GM18517 (cell line): ENCODE measurements around the gene ZNF215.
"Not testable (repeated sequence)": the region's sequence is repeated elsewhere in the genome, so short reads cannot be mapped to it uniquely, and the experiment has no call there.

Source experiments
- ATAC-seq: cut with Tn5 transposase; IDR thresholded peaks from one replicate; pipeline ENCODE4 v1.9.1; 2021; ENCODE audit warnings: mild to moderate bottlenecking, moderate library complexity; ENCODE audit not compliant: unreplicated experiment

Gene ZNF215

GRCh38 chr11:6932145-6932544 lies 5.9 kb downstream of the ZNF215 start:
- ATAC-seq, result no peak

GRCh38 chr11:6941970-6942369 lies 15.7 kb downstream of the ZNF215 start:
- ATAC-seq, result no peak

DNA sequence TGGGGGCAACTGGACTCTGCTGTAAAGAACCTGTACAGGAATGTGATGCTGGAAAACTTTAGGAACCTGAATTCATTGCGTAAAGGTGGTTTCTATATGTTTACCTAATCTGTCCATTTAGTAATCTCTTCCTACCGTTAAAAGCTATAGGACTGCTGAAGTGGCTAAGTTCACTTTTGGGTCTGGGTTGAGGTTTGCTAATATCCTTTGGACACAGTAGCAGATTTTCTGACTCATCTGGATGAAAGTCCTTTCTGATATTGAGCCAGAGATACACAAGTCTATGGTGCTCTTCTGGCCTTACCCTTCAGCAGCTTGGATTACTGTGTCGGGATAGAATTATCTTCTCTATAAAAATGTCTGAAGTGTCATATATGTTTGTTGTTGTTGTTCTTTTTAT lies 16.9 kb downstream of the ZNF215 start:
- ATAC-seq, result no peak

GRCh38 chr11:6954248-6954647 lies 28.0 kb downstream of the ZNF215 start:
- ATAC-seq, result not testable (repeated sequence)

GRCh38 chr11:6962141-6962540 lies 35.9 kb downstream of the ZNF215 start:
- ATAC-seq, result no peak

DNA sequence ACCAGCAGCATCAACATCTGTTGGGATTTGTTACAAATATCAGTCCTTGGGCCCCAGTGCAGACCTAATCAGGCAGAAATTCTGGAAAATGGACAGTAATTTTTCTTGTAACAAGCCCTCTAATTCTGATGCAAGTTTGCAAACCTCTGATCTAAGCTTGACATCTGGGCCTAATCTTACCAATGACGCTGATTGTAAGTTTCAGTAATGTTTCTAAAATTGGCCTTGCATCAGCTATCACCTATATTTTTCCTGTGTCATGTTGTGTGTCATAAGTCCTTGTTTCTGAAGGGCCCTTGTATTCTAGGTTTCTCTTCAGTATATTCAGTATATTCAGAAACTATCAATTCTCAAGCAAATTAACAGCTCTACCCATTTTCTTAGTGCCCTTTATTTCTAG lies 36.4 kb downstream of the ZNF215 start:
- peak; percentile 88 for ATAC-seq

DNA sequence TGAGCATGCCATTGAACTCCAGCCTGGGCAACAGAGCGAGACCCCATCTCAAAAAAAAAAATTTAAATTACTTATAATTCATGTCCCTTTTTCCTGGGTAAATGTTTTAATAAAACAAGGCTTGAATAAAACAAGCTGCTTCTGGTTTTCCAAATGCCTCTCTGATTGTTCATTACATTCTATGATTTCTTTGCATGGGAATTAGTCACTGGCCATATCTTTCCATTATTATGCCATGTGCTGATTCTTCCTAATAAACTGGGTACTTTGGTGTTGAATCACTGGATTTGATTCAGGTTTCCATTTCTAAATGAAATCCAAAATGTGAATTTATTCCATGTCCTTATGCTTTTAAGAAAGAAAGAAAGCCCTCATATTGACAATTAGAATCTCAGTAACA lies 42.6 kb downstream of the ZNF215 start:
- no peak for ATAC-seq

GRCh38 chr11:6969854-6970253 lies 43.6 kb downstream of the ZNF215 start:
- not testable (repeated sequence) for ATAC-seq

DNA sequence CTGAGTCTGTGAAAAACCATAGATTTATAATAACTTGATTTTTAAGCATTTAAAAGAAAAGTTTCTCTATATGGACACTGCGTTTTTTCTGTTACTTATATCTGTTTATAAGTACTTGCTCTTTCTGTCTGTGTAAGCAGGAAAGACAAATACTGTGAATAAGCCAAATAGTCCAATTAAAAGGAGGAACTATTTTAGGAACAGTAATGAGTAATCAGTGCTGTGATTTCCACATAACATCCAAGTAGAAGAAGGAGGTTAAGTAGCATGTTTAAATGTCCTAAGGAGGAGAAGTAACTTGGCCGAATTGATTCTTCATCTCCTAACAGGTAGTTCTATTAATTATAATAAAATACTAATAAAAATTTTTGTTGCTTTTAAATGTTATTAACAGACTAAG lies 53.1 kb downstream of the ZNF215 start:
- ATAC-seq, result no peak

- ATAC-seq, result no peak
Observed at GRCh38 chr11:6986487-6986886, 60.3 kb downstream of the ZNF215 start.

DNA sequence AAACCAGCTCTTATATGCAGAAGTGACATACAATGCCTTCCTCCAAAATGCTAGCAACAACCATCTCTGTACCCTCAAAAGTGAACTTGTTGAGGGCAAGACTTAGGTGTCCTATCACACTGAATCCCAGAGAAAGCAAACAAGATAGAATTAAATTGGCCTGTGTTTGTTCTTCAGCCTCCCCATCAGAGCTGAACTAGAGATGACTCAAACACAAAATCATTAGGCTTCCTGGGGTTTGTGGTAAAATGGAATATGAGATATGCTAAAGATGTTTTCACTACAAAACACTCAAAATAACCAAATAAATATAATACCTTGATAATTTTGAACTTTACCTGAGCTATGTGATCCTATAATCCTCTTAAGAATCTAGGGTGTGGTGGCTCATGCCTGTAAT lies 62.3 kb downstream of the ZNF215 start:
- no peak for ATAC-seq

GRCh38 chr11:6991227-6991626 lies 65.0 kb downstream of the ZNF215 start:
- no peak for ATAC-seq

GRCh38 chr11:6992026-6992425 lies 65.8 kb downstream of the ZNF215 start:
- ATAC-seq, result no peak

GRCh38 chr11:6992457-6993417 lies 66.5 kb downstream of the ZNF215 start:
- ATAC-seq, result no peak

- ATAC-seq, result no peak
Observed at GRCh38 chr11:6995703-6996102, 69.5 kb downstream of the ZNF215 start.

GRCh38 chr11:7004482-7004881 lies 78.3 kb downstream of the ZNF215 start:
- ATAC-seq, result no peak
